HepG2 (cell line): Measurements from ENCODE around the gene TTC6. TPM values are rescaled to one million over a fixed set of nuclear protein-coding genes. Genes with fewer than 3 reads are reported as not detected.

Experiments
- AKAP8 ChIP-seq: sonication (generic); formaldehyde crosslinking; IDR thresholded peaks from 2 replicates; pipeline ENCODE4 v1.5.1; 2020; ENCODE audit warnings: mild to moderate bottlenecking, missing genetic modification reagents
- CEBPB ChIP-seq: IDR thresholded peaks from 2 replicates; pipeline ENCODE4 v1.6.1; 2011; ENCODE audit warnings: low read depth, low read length, improper control_type of control experiment, borderline replicate concordance
- IRX3 ChIP-seq: sonication (generic); formaldehyde crosslinking; IDR thresholded peaks from 2 replicates; pipeline ENCODE4 v1.8.1; 2023; ENCODE audit warnings: mild to moderate bottlenecking, low read depth, missing genetic modification reagents, borderline replicate concordance
- MAZ ChIP-seq, 2 experiments: sonication (generic) in 1 of 2; formaldehyde crosslinking in 1 of 2; IDR thresholded peaks; 2 replicates each; pipeline versions ENCODE4 v1.5.0 to v1.6.1; 2012 to 2020; ENCODE audit warnings: low read depth in 2 of 2, mild to moderate bottlenecking in 2 of 2, borderline replicate concordance in 1 of 2, improper control_type of control experiment in 1 of 2, low read length in 1 of 2, missing genetic modification reagents in 1 of 2, moderate library complexity in 1 of 2
- NFATC3 ChIP-seq: sonication (generic); formaldehyde crosslinking; IDR thresholded peaks from 2 replicates; pipeline ENCODE4 v1.5.1; 2020; ENCODE audit warnings: mild to moderate bottlenecking, missing genetic modification reagents
- ONECUT2 ChIP-seq: sonication (generic); formaldehyde crosslinking; IDR thresholded peaks from 2 replicates; pipeline ENCODE4 v1.4.0; 2020; ENCODE audit warnings: missing genetic modification reagents
- SIN3A ChIP-seq: IDR thresholded peaks from 2 replicates; pipeline ENCODE4 v1.6.1; 2011; ENCODE audit warnings: low read depth, mild to moderate bottlenecking, control low read depth, low read length, borderline replicate concordance
- SMAD3 ChIP-seq: sonication (generic); formaldehyde crosslinking; IDR thresholded peaks from 2 replicates; pipeline ENCODE4 v1.4.0; 2020; ENCODE audit warnings: missing genetic modification reagents
- SMAD9 ChIP-seq: sonication (generic); formaldehyde crosslinking; IDR thresholded peaks from 2 replicates; pipeline ENCODE4 v1.5.1; 2020; ENCODE audit warnings: mild to moderate bottlenecking, missing genetic modification reagents
- SNRNP70 ChIP-seq: fragments of 200-400 bp; formaldehyde crosslinking; IDR thresholded peaks from 2 replicates; pipeline ENCODE4 v1.6.1; 2017; ENCODE audit warnings: mild to moderate bottlenecking, low read depth, low read length, moderate library complexity
- SOX13 ChIP-seq, 3 experiments: fragments of 450-650 bp in 1 of 3; sonication (generic) in 1 of 3; formaldehyde crosslinking in 1 of 3; IDR thresholded peaks in 2 of 3; conservative IDR thresholded peaks in 1 of 3; 2 replicates each; pipeline versions ENCODE4 v1.5.0 to v1.6.1; 2016 to 2020; ENCODE audit warnings: antibody characterized with exemption in 1 of 3, mild to moderate bottlenecking in 1 of 3, missing compliant biosample characterization in 1 of 3, missing genetic modification reagents in 1 of 3, moderate library complexity in 1 of 3
- YEATS2 ChIP-seq: sonication (generic); formaldehyde crosslinking; IDR thresholded peaks from 2 replicates; pipeline ENCODE4 v1.4.0; 2020; ENCODE audit warnings: missing genetic modification reagents, borderline replicate concordance
- YY1 ChIP-seq: IDR thresholded peaks from 2 replicates; pipeline ENCODE4 v1.6.1; 2011; ENCODE audit warnings: low read length, low read depth, moderate library complexity, mild to moderate bottlenecking; ENCODE audit not compliant: insufficient read depth, insufficient replicate concordance
- ZFP82 ChIP-seq: sonication (generic); formaldehyde crosslinking; IDR thresholded peaks from 2 replicates; pipeline ENCODE4 v1.5.1; 2020; ENCODE audit warnings: mild to moderate bottlenecking, missing genetic modification reagents, borderline replicate concordance
- ZNF17 ChIP-seq: sonication (generic); formaldehyde crosslinking; IDR thresholded peaks from 2 replicates; pipeline ENCODE4 v1.5.0; 2020; ENCODE audit warnings: mild to moderate bottlenecking, missing genetic modification reagents
- ZNF275 ChIP-seq: sonication (generic); formaldehyde crosslinking; IDR thresholded peaks from 2 replicates; pipeline ENCODE4 v1.8.0; 2022; ENCODE audit warnings: missing genetic modification reagents, mild to moderate bottlenecking, inconsistent platforms, borderline replicate concordance
- ZNF337 ChIP-seq: sonication (generic); formaldehyde crosslinking; IDR thresholded peaks from 2 replicates; pipeline ENCODE4 v1.5.1; 2020; ENCODE audit warnings: missing genetic modification reagents, low read depth, mild to moderate bottlenecking, borderline replicate concordance
- ZNF510 ChIP-seq: sonication (generic); formaldehyde crosslinking; IDR thresholded peaks from 2 replicates; pipeline ENCODE4 v1.4.0; 2020; ENCODE audit warnings: low read depth, mild to moderate bottlenecking, missing genetic modification reagents
- ZUFSP ChIP-seq: sonication (generic); formaldehyde crosslinking; IDR thresholded peaks from 2 replicates; pipeline ENCODE4 v1.9.0; 2021; ENCODE audit warnings: missing genetic modification reagents, mild to moderate bottlenecking, borderline replicate concordance
- polyA plus RNA-seq, 8 experiments: library from polyadenylated mRNA; depleted of rRNA in 3 of 8; stranded (reverse) in 7 of 8; unstranded in 1 of 8; fragments of >200 nt; fragmentation: Illumina TruSeq in 4 of 8; extraction: Trizol in 4 of 8; gene quantifications; 2 replicates each; pipeline versions ENCODE4 v1.2.1 to v1.2.3, GENCODE V29; 2011 to 2016; ENCODE audit warnings: low read depth in 4 of 8, missing spikeins in 1 of 8, mixed read lengths in 1 of 8; ENCODE audit not compliant: insufficient read depth in 1 of 8
- total RNA-seq, 5 experiments: library from RNA; depleted of rRNA; stranded (reverse); fragments of >200 nt; fragmentation: Illumina TruSeq; extraction: Trizol; gene quantifications; 2 replicates each; pipeline ENCODE4 v1.2.3, GENCODE V29; 2016; ENCODE audit warnings: low read depth in 1 of 5
- TF ChIP-seq, protein P1 (sequence below): sonication (generic); formaldehyde crosslinking; IDR thresholded peaks from 2 replicates; pipeline ENCODE4 v1.4.0; 2020; ENCODE audit warnings: mild to moderate bottlenecking, missing genetic modification reagents
- TF ChIP-seq, protein P2 (sequence below): sonication (generic); formaldehyde crosslinking; IDR thresholded peaks from 2 replicates; pipeline ENCODE4 v1.9.0; 2021; ENCODE audit warnings: missing genetic modification reagents, borderline replicate concordance

The TTC6 gene
- total and polyA plus RNA-seq, 2 of the 13 experiments (the other 11 are each of a cell fraction or from before 2014, with no cell fraction given) = 9.3 to 27.4 TPM

GRCh38 chr14:37594971-37595808 lies at the start of gene TTC6, which contains the start of gene FOXA1 (continued):
- no peak for TF ChIP-seq ZUFSP
- TF ChIP-seq ZNF510 (CRISPR knock-in tag) = no peak
- TF ChIP-seq NFATC3 (CRISPR knock-in tag) = no peak
- TF ChIP-seq SOX13 (IDR thresholded peaks at IDR 0.05) = 0 out of 2 replicates have a peak, but pooled peaks have one; percentile 48
- TF ChIP-seq SOX13 (CRISPR knock-in tag; conservative IDR thresholded peaks at IDR 0.05 in 1 of 2, IDR thresholded peaks at IDR 0.05 in 1 of 2) = peak in 1 of 2 experiments; percentile 68; a peak in 2 of 4 replicates
- TF ChIP-seq, protein P1, sequence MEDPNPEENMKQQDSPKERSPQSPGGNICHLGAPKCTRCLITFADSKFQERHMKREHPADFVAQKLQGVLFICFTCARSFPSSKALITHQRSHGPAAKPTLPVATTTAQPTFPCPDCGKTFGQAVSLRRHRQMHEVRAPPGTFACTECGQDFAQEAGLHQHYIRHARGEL = no peak
- peak; percentile 83; the same call in 1 of the 2 replicates for TF ChIP-seq AKAP8 (CRISPR knock-in tag)
- no peak for TF ChIP-seq ONECUT2 (CRISPR knock-in tag)
- 0 out of 2 replicates have a peak, but pooled peaks have one; percentile 31 for TF ChIP-seq IRX3 (CRISPR knock-in tag)
- TF ChIP-seq YEATS2 (CRISPR knock-in tag) = 0 out of 2 replicates have a peak, but pooled peaks have one; percentile 24
- TF ChIP-seq SIN3A = peak; percentile 37
- TF ChIP-seq ZNF17 (CRISPR knock-in tag) = no peak
- peak; percentile 70; the same call in 1 of the 2 replicates for TF ChIP-seq SMAD9 (CRISPR knock-in tag)
- no peak for TF ChIP-seq CEBPB
- no peak for TF ChIP-seq ZNF275 (CRISPR knock-in tag)
- no peak for TF ChIP-seq ZNF337 (CRISPR knock-in tag)
- TF ChIP-seq SNRNP70 = no peak
- peak; percentile 59 for TF ChIP-seq YY1
- TF ChIP-seq, protein P2, sequence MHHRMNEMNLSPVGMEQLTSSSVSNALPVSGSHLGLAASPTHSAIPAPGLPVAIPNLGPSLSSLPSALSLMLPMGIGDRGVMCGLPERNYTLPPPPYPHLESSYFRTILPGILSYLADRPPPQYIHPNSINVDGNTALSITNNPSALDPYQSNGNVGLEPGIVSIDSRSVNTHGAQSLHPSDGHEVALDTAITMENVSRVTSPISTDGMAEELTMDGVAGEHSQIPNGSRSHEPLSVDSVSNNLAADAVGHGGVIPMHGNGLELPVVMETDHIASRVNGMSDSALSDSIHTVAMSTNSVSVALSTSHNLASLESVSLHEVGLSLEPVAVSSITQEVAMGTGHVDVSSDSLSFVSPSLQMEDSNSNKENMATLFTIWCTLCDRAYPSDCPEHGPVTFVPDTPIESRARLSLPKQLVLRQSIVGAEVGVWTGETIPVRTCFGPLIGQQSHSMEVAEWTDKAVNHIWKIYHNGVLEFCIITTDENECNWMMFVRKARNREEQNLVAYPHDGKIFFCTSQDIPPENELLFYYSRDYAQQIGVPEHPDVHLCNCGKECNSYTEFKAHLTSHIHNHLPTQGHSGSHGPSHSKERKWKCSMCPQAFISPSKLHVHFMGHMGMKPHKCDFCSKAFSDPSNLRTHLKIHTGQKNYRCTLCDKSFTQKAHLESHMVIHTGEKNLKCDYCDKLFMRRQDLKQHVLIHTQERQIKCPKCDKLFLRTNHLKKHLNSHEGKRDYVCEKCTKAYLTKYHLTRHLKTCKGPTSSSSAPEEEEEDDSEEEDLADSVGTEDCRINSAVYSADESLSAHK = no peak; the same call in 1 of the 2 replicates
- TF ChIP-seq SMAD3 = peak; percentile 73
- peak; percentile 56; the same call in 1 of the 2 replicates for TF ChIP-seq ZFP82 (CRISPR knock-in tag)
- peak; percentile 81 for TF ChIP-seq MAZ (IDR thresholded peaks at IDR 0.05; ENCODE audit: borderline replicate concordance, low read depth, low read length)
- TF ChIP-seq MAZ (CRISPR knock-in tag; IDR thresholded peaks at IDR 0.05; ENCODE audit: low read depth) = no peak; the same call in none of the 2 replicates
